ENCODE results near the gene GRID2. TPM values are rescaled to one million over a fixed set of nuclear protein-coding genes. Genes with fewer than 3 reads are reported as not detected.
A peak's percentile ranks its signal among the peaks of the same experiment; 100 is the strongest.

The GRID2 gene
- total RNA-seq, 1 donor from 2014 or later = 0.17 TPM

DNA sequence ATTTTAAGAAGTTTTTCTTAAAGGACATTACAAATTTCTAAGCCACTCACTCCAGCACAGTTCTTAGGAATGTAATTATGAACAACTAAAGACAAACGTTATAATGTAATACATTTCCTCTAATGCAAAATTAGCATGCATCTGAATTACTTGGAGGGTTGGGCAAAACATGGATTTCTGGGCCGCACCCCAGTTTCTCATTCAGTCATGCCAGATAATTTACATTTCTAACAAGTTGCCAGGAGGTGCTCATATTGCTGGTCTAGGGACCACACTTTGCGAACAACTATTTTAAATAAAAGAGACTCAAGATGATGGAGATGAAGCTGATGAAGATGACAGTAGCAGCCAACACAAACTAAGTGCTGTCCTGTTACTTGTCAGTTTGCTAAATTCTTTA lies 840.1 kb downstream of the GRID2 start:
- Histone ChIP-seq H3K79me2 (ENCODE audit: low read depth) (no peaks in the 10 kb centered on the region), H3K27ac (no peak overlapping the region), H3F3A (ENCODE audit: low read depth) (peaks cover 23% of the 10 kb centered on the region), H3K9ac (no peak overlapping the region), H4K20me1 (ENCODE audit: low read depth) (no peaks in the 10 kb centered on the region), H3K4me3 (no peak overlapping the region), H3K9me3 (ENCODE audit: low read depth) (no peaks in the 10 kb centered on the region), H3K27me3 (no peaks in the 10 kb centered on the region), H2AFZ (replicated peaks) (peak overlapping the region; percentile 94), H3K4me2 (no peak overlapping the region), H3K4me1 (peaks cover 43% of the 10 kb centered on the region), H3K36me3 (no peaks in the 10 kb centered on the region)
- TF ChIP-seq, protein P1, sequence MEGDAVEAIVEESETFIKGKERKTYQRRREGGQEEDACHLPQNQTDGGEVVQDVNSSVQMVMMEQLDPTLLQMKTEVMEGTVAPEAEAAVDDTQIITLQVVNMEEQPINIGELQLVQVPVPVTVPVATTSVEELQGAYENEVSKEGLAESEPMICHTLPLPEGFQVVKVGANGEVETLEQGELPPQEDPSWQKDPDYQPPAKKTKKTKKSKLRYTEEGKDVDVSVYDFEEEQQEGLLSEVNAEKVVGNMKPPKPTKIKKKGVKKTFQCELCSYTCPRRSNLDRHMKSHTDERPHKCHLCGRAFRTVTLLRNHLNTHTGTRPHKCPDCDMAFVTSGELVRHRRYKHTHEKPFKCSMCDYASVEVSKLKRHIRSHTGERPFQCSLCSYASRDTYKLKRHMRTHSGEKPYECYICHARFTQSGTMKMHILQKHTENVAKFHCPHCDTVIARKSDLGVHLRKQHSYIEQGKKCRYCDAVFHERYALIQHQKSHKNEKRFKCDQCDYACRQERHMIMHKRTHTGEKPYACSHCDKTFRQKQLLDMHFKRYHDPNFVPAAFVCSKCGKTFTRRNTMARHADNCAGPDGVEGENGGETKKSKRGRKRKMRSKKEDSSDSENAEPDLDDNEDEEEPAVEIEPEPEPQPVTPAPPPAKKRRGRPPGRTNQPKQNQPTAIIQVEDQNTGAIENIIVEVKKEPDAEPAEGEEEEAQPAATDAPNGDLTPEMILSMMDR (IDR thresholded peaks at IDR 0.05) = no peak
- no peak for TF ChIP-seq EZH2 (IDR thresholded peaks at IDR 0.05)
- TF ChIP-seq EZH2phosphoT487 (IDR thresholded peaks at IDR 0.05) = no peak
- no peaks in the 10 kb centered on the region for H3K27me3 Mint-ChIP-seq (ENCODE audit: insufficient read depth, low read depth)
- no peak for DNase-seq (ENCODE audit: low spot score)
- no peaks in the 10 kb centered on the region for H3K36me3 Mint-ChIP-seq
- no peak overlapping the region for H3K4me3 Mint-ChIP-seq
- H3K4me1 Mint-ChIP-seq = peaks cover 19% of the 10 kb centered on the region
- H3K27ac Mint-ChIP-seq = no peak overlapping the region
- H3K9me3 Mint-ChIP-seq = no peaks in the 10 kb centered on the region

DNA sequence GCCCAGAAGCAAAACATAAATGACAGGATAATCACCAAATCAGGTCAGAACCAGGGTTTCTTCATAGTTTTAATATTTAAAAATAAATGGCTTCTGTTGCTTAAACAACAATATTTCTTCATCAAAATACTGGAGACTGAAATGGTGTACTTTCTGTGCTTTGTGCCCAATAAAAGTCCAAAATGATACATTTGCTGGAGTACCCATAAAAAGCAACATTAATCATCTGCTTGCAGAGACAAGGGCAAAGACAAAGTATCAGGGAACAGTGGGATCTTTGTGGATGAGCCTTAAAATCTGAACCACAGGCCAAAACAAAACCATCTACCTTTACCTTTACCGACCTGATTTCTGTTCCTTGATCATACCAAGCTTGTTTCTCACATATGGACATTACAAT lies 840.9 kb downstream of the GRID2 start:
- no peak overlapping the region for H3K4me2 ChIP-seq
- H3K79me2 ChIP-seq (ENCODE audit: low read depth) = no peaks in the 10 kb centered on the region
- H3K27me3 ChIP-seq = no peaks in the 10 kb centered on the region
- Mint-ChIP-seq H3K36me3 (no peaks in the 10 kb centered on the region), H3K9me3 (no peaks in the 10 kb centered on the region), H3K4me1 (peaks cover 19% of the 10 kb centered on the region), H3K27me3 (ENCODE audit: insufficient read depth, low read depth) (no peaks in the 10 kb centered on the region), H3K27ac (no peak overlapping the region), H3K4me3 (no peak overlapping the region)
- no peak overlapping the region for H3K4me3 ChIP-seq
- H3K36me3 ChIP-seq = no peaks in the 10 kb centered on the region
- peaks cover 20% of the 10 kb centered on the region for H3F3A ChIP-seq (ENCODE audit: low read depth)
- H3K9me3 ChIP-seq (ENCODE audit: low read depth) = no peaks in the 10 kb centered on the region
- peaks cover 39% of the 10 kb centered on the region for H3K4me1 ChIP-seq
- H4K20me1 ChIP-seq (ENCODE audit: low read depth) = no peaks in the 10 kb centered on the region
- H3K9ac ChIP-seq = no peak overlapping the region
- peak overlapping the region; percentile 94 for H2AFZ ChIP-seq (replicated peaks)
- TF ChIP-seq, protein P1 (IDR thresholded peaks at IDR 0.05) = no peak
- no peak overlapping the region for H3K27ac ChIP-seq
- DNase-seq (ENCODE audit: low spot score) = no peak

DNA sequence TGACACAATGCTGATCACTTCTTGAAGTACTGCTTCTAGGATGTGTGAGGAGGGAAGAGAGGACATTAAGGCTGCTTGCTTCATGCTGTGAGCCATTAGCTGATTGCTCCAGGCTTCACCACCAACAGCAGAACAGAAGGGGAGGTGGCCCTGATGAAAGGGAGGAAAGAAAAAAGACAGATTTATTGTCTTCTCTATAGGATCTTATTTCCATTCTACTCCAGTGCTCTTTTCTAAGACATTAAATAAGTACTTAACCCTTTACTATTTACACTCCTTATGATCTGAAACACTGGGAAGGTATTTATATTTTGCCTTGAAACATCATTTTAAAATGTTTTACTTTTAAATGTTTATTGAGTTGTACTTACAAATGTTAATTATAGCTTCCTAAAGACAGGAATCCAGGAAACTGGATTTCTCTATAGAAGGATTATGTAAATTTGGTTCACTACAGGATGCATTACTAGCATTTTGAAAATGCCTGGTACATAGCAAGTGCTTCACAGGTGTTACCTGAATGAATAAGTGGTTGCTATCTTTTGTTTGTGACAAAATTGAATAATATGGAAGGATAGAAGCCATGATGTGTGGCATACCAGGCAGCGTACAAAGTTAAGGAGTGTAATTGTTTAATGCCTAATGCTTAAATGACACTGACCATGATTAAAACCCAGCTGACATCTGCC lies 843.9 kb downstream of the GRID2 start:
- Histone ChIP-seq H3K9ac (no peak overlapping the region), H4K20me1 (ENCODE audit: low read depth) (no peaks in the 10 kb centered on the region), H3K4me1 (peaks cover 46% of the 10 kb centered on the region), H3K9me3 (ENCODE audit: low read depth) (no peaks in the 10 kb centered on the region), H2AFZ (replicated peaks) (no peak overlapping the region), H3K4me3 (peak overlapping the region; percentile 9), H3K27ac (peak overlapping the region; percentile 75), H3K79me2 (ENCODE audit: low read depth) (no peaks in the 10 kb centered on the region), H3K36me3 (no peaks in the 10 kb centered on the region), H3F3A (ENCODE audit: low read depth) (peaks cover 20% of the 10 kb centered on the region), H3K4me2 (peak overlapping the region; percentile 70), H3K27me3 (no peaks in the 10 kb centered on the region)
- Mint-ChIP-seq H3K27me3 (ENCODE audit: insufficient read depth, low read depth) (no peaks in the 10 kb centered on the region), H3K9me3 (no peaks in the 10 kb centered on the region), H3K4me3 (no peak overlapping the region), H3K27ac (no peak overlapping the region), H3K4me1 (peaks cover 19% of the 10 kb centered on the region), H3K36me3 (no peaks in the 10 kb centered on the region)
- DNase-seq (ENCODE audit: low spot score) = peak; percentile 81
- TF ChIP-seq, protein P1 (IDR thresholded peaks at IDR 0.05) = no peak
- no peak for TF ChIP-seq EZH2phosphoT487 (IDR thresholded peaks at IDR 0.05)
- no peak for TF ChIP-seq EZH2 (IDR thresholded peaks at IDR 0.05)
